Right renal pelvis (tissue), 4 donors: ENCODE data around the gene ZNF385A. TPM values are rescaled to one million over a fixed set of nuclear protein-coding genes. Genes with fewer than 3 reads are reported as not detected.

Experiments
- DNase-seq, 4 donors: peaks; one replicate each; pipeline ENCODE4 v3.0.0-alpha.2; 2013; ENCODE audit warnings: low read depth in 4 of 4, low spot score in 3 of 4, missing footprints in 1 of 4
- polyA plus RNA-seq, 4 donors: library from polyadenylated mRNA; unstranded; fragments of 120-200 nt; gene quantifications; one replicate each; pipeline ENCODE4 v1.2.1, GENCODE V29; 2013; ENCODE audit not compliant: insufficient read length in 4 of 4

Gene ZNF385A
- polyA plus RNA-seq, 4 donors, result 11.7 to 15.7 (median 12.9) TPM

DNA sequence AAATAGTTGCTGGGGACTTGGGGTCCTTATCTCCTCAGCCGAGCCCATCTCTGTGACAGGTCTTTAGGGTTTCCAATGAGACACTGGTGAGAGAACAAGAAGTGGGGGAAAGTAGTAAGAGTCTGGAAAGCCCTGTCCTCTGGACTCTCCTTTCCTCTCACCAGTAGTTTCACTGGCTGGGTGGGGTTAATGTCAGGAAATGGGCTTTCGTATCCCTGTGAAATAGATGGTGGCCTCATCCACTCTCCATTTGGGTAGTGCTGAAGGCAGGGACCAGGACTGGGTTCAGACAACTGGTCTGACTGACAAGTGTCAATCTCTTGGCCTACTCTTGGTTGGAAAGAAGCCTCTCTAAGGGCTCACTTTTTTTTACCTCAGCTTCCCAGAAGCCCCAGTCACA, 7.5 kb downstream of the ZNF385A start:
- DNase-seq, result no peak

DNA sequence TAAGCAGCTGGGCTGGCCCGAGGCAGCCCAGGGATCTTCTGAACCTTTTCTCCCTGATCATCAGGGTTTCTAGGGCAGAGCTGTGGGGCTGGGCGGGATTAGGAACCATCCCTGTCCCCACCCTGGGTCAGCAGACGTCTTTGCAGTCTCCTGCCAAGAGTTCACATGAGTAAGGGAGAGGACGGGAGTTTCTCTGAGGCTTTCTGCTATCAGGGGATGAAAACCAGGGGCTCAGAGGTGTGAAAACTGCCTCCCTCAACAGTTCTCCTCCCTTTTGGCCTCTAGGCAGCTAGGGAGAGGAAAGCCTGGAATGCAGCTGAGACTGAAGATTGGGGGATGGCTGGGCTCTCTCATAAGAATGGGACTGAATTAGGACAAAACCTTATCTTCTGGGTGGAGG, 7.9 kb downstream of the ZNF385A start:
- no peak for DNase-seq

DNA sequence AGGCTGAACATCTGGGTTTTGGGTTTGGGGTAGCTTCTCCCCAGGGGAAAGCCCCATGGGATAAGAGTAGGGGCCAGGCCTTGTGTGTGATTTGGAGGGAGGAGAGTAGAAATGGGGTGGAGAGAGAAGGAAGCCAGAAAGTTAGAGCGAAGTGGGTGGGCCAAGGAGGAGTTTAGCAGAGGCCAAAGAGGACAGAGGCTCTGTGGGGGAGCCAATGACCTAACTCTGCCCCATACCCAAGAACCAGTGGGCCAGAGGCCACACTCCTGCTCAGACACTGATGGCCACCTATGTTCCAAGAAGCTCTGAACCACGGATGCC, 9.3 kb downstream of the ZNF385A start:
- no peak for DNase-seq

DNA sequence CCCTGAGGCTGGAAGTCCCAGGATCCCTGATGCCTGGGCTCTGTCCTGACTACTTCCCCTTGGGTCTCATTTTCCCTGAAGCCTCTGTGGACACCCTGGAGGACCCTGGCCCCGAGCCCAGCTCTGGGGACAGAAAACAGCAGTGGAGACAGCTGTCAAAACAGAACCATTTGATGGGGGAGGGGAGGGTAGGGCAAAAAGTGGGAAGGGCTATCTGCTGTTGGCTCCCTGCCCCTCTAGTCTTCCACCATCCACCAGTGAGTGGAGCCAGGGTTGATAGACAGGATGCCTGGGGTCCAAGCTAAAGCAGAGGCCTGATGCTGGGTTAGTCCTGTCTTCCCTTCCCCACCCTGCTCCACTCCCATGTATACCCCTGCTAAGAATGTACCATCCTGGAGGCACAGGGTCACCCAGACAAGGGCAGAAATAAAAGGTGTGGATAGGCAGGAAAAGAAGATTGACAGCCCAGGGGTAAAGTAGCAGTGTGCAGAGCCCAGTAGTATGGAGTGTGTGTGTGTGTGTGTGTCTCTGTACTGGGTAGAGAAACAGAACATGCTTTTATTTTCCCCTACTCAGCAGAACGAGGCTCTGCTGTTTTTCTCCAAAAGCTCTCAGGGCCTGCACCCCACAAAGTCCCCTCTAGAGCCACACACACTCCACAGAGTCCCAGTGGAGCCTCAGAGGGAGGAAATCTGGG, 9.8 kb downstream of the ZNF385A start:
- no peak for DNase-seq

DNA sequence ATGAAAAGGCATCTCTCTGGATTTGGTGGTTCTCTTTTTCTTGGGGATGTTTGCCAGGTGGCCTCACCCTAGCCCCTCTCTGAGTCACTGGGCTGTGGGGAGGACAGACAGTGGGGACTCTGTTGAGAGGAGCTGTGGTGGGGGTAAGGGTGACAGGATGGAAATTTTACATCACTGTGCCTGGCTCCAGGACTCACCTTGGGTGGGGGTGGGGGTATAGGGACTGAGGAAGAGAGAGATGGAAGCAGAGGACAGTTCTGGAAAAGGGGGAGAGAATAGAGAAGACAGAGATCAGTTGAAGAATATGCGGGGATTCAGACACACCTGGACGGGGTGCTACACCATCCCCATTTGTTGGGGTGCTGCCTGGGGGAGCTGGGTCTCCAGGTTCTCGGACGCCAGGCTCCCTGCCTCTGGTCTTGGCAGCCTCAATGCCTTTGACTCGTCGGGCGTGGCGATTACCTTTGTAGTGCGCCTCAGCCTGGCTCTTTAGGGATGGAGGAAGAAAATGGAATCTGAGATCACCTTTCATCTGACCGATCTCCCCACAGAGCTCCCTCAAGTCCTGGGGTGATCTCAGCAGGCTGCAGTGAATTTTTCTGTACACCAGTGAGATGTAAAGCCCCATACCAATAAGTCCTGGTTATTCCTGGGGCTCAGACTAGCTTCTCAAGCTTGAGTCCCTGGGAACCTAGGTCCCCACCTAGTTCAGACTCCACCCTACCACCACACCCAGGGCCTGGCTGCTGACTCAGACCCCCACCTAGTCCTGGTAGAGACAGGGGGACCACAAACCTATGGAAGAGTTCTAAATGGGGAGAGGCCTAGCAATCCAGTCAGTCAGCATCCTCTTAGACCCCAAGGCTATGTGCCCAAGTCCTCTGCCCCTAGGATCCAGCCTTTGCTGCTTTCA, 10.6 kb downstream of the ZNF385A start:
- no peak for DNase-seq

DNA sequence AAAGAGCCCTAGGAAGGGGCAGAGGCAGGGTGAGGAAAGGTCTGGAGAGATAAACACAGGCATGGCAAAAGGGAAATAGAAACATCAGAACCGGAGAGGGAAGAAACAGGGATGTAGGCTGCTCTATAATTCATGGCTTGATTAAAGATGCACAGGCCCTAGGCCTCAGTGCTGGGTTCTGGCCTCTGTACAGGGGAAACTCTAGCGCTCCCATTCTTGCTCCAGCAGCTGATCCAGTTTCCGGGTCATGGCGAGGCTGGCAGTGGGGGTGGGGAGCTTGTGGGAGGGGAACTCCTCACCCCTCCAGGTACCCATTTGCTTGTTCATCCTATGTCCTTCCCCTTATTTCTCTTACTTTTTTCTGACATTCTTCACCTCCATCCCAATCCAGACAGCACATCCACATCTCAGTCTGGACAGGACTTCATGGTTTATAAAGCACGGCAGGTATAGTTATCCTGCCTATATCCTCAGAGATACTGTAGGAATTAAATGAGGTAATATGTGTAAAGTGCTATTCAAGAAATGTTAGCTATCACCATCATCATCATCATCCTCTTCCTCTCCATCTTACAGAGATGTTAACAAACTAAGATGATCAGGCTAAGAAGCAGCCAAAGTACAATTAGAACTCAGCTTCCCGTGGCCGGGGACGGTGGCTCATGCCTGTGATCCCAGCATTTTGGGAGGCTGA, 12.3 kb downstream of the ZNF385A start:
- DNase-seq, result no peak

DNA sequence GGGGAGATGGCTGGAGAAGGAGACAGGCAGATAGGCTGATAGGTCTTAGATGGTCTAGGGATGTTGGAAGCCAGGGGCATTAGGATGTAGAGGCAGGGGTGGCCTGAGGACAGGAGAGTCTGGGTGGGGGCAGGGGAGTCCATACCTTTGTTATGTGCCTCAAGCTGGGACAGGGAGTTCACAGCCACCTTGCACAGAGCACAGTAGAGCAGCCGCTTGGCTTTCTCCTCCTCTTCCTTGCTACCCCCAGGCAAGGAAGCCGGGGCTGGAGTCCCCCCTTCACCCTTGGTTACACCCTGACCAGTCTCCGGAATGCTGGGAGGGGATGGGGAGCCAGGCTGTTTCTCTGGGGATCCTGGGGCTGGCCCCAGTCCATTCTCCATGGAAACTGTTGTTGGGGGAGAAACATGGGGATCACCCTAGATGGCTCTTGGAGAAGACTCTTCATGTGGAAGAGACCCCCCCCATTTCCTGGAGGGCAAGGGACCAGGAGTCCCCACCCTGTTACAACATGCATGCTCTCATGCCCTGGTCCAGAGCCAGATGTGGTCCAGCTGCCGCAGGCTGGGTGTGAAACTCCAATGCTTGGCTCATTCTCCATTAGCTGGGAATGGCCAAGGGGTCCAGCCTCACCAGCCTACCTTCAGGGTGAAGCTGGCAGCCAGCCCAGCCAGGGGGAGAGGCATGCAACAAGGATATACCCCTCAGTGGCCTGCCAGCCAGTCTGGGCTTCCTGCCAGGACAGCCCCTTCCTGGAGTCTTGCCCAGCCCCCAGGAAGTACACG, 13.0 kb downstream of the ZNF385A start:
- no peak for DNase-seq

DNA sequence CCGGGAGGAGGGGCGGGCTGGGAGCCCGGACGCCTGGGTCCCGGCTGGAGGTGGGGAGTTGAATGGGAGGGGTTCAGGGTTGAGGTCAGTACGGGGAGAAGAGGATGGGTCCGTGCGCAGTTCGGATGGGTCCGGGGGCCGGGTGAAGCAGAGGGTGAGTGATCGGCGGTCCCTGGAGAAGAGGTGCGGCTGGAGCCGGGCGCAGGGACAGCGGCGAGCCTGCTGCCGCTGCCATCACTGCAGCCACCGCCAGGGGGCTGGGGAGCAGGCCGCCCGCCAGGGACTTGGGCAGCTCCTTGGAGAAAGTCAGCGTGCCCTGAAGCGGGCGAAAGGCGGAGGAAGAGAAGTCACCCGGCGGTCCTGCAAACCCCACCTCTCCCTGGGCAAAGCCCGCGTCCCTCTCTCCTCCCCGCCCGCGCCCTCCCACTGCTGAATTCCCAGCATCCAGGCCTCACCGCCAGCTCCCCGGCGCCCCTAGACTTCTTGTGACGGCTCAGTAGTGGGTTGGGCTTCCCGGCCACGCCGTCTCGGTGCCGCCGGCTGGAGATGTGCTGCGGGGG, 14.3 kb downstream of the ZNF385A start:
- DNase-seq, result no peak

DNA sequence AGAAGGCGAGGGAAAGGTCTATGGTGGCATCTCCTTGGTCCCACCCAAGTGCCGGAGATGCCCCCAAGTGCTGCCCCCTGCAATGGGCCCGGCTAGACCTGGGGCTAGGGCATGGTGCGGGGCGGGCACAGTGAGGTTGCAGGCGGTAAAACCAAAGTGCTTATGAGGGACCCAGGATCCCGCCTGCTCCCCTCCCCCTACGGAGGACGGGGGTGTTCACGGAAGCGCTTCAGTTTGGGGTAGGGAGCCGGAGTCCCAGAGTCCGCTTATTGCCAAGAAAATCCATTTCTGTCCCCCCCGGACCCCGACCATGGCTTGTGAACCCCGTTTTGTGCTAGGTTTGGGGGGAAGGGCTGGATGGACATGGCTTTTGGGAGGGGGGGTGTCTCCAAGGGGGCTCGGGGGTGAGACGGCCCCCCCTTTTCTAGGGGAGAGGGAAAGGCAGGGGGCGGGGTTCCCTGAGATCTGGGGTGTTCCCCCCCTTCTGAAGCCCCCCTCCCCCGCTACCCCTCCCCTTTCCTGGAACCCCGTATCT, 14.9 kb downstream of the ZNF385A start:
- DNase-seq, result no peak

DNA sequence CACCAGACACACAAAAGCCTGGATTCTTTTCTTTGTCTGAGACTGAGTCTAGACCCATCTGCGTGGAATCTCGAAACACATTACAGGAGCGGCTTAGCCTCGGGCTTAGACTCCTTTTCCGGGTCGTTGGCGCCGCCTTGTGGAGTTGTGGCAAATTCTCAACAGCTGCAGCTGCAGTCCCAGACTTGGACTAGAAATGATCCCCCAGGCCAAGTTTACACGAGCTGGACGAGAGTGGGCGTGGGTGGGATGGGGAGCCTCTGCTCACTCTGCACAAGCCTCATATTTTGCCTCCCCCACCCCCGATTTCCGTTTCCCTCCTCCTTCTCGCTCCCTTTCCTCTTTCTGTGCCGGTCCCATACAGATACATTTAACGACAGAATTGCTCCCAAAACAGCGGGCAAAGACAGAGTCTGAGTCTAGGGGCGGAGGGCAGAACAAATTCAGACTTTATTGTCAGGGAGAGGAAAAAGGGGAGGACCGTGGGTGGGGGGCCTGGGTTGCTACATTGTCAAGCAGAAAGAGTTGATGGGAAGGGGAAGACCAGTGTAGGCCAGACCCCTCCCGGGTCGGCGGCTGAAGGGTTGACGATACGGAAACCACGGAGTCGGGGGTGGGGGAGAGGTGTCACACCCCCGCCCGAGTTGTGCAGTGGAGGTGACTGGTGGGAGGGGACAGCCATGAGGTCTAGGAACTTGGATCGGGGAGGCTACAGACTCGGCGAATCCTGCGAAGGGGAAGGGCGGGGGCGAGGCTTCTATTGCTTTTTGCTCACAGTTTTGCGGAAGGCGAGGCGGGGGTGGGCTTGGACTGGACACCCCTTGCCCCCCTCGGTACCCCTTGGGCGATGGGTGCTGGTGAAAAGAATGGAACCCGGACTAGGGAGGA, 15.6 kb downstream of the ZNF385A start:
- peak in 3 of 4 donors; percentile 88 to 90 (median 89) for DNase-seq

DNA sequence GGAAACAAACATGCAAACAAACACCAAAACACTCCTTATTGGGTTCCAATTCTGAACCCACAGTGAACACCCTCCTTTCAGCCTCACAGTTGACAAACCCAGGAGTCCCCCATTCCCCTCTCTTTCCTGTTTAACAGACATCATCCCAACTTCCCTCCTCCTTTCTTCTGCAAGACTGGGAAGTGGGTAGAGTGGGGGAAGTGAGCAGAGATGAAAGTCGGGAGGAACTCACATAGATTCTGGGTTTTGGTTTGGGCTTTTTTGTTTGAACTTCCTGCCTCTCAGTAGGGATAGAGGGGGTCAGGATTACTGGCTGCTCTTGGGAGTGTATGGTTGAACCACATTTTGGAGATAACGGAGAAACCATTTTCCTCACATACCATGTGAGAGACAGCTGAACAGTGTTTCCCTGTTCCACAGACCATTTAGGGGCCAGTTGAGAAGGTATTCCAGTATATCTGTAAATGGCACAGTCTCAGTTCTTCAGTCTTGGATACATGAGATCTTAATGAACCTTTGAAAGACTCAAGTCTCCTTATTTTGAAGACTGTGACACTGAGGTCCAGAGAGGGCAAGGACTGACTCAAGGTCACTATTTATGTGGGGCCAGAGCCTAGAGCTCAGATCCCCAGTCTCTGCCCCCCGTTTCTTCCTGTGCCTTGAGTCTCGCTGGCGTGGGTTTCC, 16.4 kb downstream of the ZNF385A start:
- DNase-seq, result no peak

DNA sequence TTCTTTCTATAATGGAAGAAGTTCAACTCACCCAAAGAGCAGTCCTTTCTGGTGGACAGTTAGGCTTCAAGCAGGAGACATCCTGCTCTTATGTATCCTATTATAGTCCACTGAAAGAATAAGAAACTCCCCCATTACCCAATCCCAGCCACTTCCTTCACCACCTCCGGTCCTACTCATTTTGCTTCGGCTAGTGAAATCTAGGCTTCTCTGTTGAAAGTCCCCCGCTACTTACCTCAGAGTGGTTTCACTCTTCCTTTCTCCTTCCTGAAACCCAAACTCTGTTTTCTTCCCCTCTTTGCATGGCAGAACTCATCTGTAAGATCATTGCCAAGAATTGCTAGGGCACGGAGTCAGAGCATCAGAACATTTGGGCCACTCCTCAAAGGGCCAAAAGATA, 20.1 kb downstream of the ZNF385A start, which contains the start of gene GPR84:
Gene GPR84 (minus strand): TSS at position 74 of the 400 bp plus-strand sequence. CDS start 635 bp downstream, outside the sequence.
- no peak for DNase-seq

DNA sequence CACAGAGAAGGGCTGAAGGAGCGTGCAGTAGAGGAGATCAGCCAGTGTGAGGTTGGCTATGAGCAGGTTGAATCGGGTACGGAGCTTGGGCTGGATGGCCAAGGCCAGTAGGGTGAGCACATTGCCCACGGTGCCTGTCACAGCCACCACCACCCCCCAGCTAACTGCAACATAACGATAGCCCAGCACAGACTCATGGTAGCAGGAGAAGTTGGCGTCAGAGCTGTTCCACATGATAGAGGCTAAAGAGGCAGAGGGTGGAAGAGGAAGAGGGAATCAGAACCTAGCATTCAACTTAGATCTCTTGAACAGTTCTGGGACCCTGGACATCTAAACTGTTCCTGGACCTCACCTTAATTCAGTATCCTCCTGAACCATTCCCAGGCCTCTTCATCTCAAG, 20.9 kb downstream of the ZNF385A start:
- no peak for DNase-seq

DNA sequence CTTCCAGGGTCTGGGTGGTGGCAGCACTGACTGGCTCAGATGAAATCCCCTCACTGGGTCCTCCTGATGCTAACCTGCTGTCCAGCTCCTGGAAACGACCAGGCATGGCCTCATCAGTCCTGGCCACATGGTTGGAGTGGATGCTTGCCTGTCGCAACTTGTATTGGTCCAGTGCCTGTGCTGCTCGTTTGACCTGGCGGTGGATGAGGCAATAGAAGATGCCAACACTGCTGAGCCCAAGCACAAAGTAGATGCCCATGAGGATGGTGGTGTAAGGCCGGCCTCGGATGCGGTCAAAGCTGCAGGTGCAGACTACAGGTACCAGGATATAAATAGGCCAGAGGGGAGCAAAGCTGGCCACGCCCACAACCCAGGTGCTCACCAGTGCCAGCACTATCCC, 21.5 kb downstream of the ZNF385A start:
- no peak for DNase-seq

DNA sequence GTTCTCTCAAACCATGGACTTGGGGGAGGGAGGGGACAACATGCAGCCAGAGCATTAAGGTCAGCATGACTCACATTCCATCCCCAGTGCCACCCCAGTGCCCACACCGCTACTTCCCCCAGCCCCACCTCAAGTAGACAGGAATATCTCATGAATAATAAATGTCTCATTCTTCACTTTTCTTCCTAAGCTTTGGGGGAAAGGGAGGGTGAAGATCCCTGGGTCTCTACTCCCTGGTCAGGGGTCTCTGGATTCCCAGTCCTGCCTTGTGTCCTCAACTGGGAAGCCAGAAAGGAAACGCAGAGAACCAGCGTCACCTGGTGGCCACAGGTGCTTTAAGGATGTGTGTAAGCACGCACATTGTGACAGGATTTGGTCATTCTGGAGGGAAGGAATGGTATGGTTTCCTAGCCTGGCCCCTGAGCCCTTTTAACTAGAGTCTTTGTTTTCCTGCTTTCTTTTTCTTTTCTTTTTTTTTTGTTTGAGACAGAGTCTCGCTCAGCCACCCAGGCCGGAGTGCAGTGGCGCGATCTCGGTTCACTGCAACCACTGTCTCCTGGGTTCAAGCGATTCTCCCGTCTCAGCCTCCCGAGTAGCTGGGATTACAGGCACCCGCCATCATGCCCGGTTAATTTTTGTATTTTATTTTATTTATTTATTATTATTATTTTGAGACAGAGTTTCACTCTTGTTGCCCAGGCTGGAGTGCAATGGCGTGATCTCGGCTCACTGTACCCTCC, 23.6 kb downstream of the ZNF385A start:
- peak in 2 of 4 donors; percentile 85 to 87 for DNase-seq

DNA sequence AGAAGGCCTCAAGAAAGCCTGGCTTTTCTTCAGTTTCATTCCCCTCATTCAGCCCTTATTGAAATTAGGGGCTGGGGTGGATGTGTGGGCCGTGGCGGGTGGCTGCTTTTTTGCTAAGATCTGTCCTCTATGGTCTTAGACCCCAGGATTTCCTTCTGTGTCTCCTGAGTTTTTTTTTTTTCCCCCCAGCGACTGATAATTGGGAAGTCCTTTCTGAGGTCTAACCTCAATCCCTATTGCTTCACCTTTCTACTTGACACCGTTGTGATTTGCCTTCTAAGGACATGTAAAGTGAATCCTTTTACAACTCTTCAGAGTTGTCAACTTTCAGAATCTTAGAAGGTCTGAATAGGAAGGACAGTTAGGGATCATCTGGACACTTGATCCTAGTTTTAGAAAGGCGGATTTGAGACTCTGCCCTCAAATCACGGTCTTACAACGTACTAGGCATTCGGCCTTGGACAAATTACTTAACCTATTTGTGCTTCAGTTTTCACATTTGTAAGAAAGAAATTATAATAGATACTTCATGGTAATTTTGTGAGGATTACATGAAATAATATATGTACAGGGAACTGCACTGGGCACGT, 24.7 kb downstream of the ZNF385A start:
- DNase-seq, result no peak
